ENCODE data around the gene CD8B.

CD8B gene

DNA sequence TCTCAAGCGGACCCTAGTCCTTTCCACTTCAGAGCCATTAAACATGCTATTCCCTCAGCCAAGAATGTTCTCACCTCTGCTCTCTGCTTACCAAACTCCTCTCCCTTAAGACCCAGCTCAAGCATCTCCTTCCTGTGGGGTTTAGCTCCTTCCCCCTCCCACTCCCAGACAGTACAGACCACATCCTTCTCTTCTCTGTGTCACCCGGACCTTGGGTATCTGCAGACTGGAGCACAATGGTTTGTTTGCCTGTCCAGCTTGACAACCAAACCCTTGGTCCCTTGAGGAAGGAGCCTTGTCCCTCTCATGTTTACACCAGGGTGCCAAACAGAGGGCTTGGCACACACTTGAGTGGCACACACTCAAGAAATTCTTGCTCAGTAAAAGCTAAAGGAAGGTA, 66.8 kb downstream of the CD8B start:
- DNase-seq (ENCODE audit: low read depth in 1 of 2, low spot score in 1 of 2): no peak
- in situ Hi-C loops (cut with HindIII; ENCODE audit: low pct_unique_long_range_greater_than_20kb, low sequenced_read_pairs): no loop called here
- TF ChIP-seq JUND (IDR thresholded peaks at IDR 0.05; ENCODE audit: low read depth): no peak

- DNase-seq (ENCODE audit: low read depth in 1 of 2, low spot score in 1 of 2): no peak
Observed at GRCh38 chr2:86793752-86794151, 67.9 kb downstream of the CD8B start.

DNA sequence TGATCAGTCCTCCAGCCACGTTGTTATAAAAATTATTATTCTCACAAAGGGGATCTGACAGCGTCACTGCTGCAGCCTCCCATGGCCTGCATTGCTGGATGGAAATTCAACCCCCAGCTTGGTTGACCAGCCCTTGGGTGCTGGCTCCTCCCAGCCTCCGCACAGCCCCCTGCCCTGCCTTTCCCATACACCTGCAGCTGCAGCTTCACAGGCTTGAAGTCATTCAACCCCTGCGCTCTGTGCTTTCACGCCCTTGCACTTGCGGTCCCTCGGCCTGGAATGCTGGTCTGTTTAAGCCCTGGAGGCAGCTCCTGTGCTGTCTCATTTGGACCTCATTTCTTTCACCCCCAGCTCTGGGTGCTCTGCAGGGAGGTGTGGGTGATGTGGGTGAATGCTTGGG, 70.1 kb downstream of the CD8B start:
- no peak for DNase-seq (ENCODE audit: low read depth in 1 of 2, low spot score in 1 of 2)
- in situ Hi-C loops (cut with HindIII; ENCODE audit: low pct_unique_long_range_greater_than_20kb, low sequenced_read_pairs): no loop called here

More at GRCh38 chr2:86793752-86794151, 67.9 kb downstream of the CD8B start:
- in situ Hi-C loops (cut with HindIII; ENCODE audit: low pct_unique_long_range_greater_than_20kb, low sequenced_read_pairs): no loop called here
- no peak for TF ChIP-seq JUND (IDR thresholded peaks at IDR 0.05; ENCODE audit: low read depth)

DNA sequence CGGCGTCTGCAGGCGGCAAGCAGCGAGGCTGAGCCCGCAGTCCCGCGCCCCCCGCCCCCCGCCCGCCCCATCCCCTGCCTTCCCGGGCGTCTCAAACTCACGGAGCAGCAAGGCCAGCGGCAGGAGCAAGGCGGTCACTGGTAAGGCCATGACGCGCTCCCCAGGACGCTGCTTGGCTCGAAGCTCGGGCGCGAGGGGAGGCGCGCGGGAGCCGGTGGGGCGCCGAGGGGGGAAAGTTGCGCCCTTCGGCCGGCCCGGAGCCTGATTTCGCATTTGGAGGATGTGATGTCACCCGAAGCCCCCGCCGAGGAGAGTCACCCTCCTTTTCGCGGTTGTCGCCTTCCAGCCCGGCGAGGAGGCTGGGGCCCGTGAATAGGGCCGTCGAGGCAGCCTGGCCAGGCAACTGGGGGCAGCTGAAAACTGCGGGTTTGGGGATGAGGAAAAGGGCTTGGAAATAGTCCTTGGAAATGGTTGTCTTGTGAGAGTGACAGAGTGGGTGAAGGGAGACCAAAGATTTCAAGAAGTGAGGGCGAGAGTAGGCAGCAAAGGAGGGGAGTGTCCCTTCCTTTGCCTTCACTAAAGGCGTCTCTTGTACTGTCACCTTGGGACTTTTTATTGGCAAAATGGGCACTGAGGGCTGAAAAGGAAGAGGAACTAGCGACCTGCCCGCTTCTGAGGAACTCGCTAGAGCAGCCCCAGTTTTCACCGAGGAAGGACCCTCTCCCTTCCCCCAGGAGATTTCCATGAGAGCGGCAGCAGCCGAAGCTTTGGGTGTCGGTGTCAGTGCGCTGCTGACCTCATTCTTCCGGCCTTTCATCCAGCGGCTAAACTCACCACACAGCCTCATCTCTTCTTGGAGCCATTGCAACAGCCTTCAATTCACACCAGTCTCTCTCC, 70.8 kb downstream of the CD8B start, which contains the start of gene CD8A:
Gene CD8A (minus strand): TSS at position 238 of the 897 bp plus-strand sequence. CDS start 88 bp downstream, at position 150.
- in situ Hi-C loops (cut with HindIII; ENCODE audit: low pct_unique_long_range_greater_than_20kb, low sequenced_read_pairs): no loop called here
- no peak for DNase-seq (ENCODE audit: low read depth in 1 of 2, low spot score in 1 of 2)
- TF ChIP-seq JUND (IDR thresholded peaks at IDR 0.05; ENCODE audit: low read depth): no peak

More for the DNA sequence above, 70.1 kb downstream of the CD8B start:
- no peak for TF ChIP-seq JUND (IDR thresholded peaks at IDR 0.05; ENCODE audit: low read depth)

DNA sequence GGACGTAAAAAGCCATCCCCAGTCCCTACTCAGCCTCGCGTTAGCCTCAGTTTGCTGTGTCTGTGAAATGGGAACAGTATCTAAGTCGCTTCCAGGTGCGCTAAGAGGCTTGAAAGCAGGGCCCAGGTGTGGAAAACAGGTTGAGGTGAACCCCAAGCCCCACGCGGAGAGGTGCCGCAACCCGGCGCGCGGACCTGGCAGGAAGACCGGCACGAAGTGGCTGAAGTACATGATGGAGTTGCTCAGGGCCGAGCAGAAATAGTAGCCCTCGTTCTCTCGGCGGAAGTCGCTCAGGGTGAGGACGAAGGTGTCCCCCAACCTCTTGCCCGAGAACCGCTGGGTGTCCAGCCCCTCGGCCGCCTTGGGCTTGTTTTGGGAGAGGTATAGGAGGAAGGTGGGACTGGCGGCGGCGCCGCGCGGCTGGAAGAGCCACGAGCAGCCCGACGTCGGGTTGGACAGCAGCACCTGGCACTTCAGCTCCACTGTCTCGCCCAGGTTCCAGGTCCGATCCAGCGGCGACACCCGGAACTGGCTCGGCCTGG, 71.5 kb downstream of the CD8B start:
- no peak for TF ChIP-seq JUND (IDR thresholded peaks at IDR 0.05; ENCODE audit: low read depth)
- DNase-seq (ENCODE audit: low read depth in 1 of 2, low spot score in 1 of 2): no peak
- in situ Hi-C loops (cut with HindIII; ENCODE audit: low pct_unique_long_range_greater_than_20kb, low sequenced_read_pairs): no loop called here

- in situ Hi-C loops (cut with HindIII; ENCODE audit: low pct_unique_long_range_greater_than_20kb, low sequenced_read_pairs): no loop called here
Observed at GRCh38 chr2:86789687-86790133, 72.0 kb downstream of the CD8B start.

DNA sequence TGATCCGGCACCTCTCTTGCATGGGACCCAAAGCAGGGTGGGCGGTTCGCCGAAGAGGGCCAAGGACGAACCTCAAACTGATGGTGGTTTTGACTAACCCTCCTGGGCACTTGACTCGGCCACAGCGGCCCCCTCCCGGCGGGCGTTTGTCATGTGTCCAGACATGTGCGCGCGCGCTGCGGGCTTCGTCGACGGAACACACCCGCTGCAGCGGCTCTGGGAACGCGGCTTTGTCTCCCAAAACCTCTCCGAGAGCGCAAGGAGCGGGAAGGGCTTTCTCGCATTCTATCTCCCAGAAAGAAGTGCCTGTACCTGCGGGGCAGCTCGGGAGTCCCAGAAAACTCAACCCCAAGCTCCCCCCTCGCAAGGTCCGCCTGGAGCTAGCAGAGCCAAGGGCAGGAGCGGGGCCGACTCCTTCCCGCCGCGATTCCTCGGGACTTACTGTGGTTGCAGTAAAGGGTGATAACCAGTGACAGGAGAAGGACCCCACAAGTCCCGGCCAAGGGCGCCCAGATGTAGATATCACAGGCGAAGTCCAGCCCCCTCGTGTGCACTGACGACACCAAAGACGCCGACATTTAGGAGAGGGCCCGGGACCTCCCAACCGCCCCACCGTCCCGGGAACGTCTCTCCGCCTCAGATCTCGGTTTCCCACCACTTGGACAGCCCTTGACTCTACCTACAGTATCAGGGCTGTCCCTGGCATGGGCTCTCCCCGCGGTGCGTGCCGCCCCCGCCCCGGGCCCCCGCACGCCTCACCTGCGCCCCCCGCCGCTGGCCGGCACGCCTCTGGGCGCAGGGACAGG, 72.6 kb downstream of the CD8B start:
- in situ Hi-C loops (cut with HindIII; ENCODE audit: low pct_unique_long_range_greater_than_20kb, low sequenced_read_pairs): no loop called here
- no peak for DNase-seq (ENCODE audit: low read depth in 1 of 2, low spot score in 1 of 2)
- TF ChIP-seq JUND (IDR thresholded peaks at IDR 0.05; ENCODE audit: low read depth): no peak

More at GRCh38 chr2:86789687-86790133, 72.0 kb downstream of the CD8B start:
- TF ChIP-seq JUND (IDR thresholded peaks at IDR 0.05; ENCODE audit: low read depth): no peak
- no peak for DNase-seq (ENCODE audit: low read depth in 1 of 2, low spot score in 1 of 2)

DNA sequence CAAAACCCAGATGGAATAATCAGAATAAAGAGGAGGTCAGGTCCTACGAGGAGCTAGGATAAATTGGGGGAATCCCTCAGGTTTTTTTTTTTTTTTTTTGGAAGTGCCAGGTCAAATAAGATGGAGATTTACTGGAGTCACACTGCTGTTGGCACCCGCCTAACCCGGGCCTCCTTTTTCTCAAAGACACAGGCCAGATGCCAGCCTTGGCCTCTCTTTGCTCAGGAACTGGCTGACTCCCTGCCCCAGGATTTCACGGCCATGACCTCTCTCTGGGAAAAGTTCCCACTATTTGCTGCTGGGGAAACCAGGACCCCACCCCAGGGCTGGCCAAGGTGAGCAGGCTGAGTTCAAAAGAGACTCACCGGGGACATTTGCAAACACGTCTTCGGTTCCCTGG, 73.5 kb downstream of the CD8B start:
- DNase-seq (ENCODE audit: low read depth in 1 of 2, low spot score in 1 of 2): no peak
- no peak for TF ChIP-seq JUND (IDR thresholded peaks at IDR 0.05; ENCODE audit: low read depth)
- in situ Hi-C loops (cut with HindIII; ENCODE audit: low pct_unique_long_range_greater_than_20kb, low sequenced_read_pairs): no loop called here

- TF ChIP-seq JUND (IDR thresholded peaks at IDR 0.05; ENCODE audit: low read depth): no peak
- in situ Hi-C loops (cut with HindIII; ENCODE audit: low pct_unique_long_range_greater_than_20kb, low sequenced_read_pairs): no loop called here
- no peak for DNase-seq (ENCODE audit: low read depth in 1 of 2, low spot score in 1 of 2)
Observed at GRCh38 chr2:86787736-86788135, 74.0 kb downstream of the CD8B start.

DNA sequence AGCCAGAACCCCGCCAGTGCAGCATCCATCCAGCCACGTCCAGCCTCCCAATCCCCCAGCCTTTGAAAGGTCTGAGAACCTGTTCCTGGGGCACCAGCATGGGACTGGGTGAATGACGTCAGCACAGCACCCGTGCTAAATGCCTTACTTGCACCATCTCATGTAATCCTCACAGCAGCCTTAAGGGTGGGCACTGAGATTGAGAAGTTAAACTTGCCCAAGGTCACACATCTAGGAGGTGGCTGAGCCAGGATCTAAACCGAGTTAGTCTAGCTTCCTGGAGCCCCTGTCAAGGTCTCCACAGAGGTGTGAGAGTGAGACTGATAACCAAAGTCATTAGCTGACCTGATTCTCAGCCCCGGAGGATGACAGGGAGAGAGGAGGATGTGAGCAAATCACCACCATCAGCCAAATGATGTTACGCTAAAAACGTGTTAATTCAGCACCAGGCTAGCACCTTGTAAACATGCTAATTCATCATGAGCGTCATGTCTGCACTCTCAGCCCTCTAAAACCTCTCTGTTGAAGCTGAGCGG, 75.6 kb downstream of the CD8B start:
- DNase-seq (ENCODE audit: low read depth in 1 of 2, low spot score in 1 of 2): no peak
- no peak for TF ChIP-seq JUND (IDR thresholded peaks at IDR 0.05; ENCODE audit: low read depth)
- in situ Hi-C loops (cut with HindIII; ENCODE audit: low pct_unique_long_range_greater_than_20kb, low sequenced_read_pairs): no loop called here

DNA sequence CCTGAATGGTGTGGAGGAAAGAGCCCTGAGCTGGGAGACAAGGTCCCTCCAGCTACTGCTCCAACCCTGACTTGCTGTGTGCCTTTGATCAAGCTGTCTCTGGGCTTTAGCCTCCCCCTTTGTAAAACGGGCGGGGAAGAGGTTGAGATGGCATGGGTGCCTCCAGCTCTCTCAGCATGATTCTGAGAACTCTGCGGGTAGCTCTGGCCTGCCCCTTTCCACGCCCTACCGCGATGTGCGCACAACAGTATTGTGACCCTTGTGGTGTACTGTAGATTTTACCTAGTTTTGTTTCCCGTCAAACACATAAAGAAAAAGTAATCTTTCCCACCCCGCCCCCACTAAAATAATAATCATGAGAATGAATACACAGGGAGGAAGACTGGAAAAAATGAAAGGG, 76.2 kb downstream of the CD8B start:
- no peak for DNase-seq (ENCODE audit: low read depth in 1 of 2, low spot score in 1 of 2)
- in situ Hi-C loops (cut with HindIII; ENCODE audit: low pct_unique_long_range_greater_than_20kb, low sequenced_read_pairs): no loop called here
- no peak for TF ChIP-seq JUND (IDR thresholded peaks at IDR 0.05; ENCODE audit: low read depth)

DNA sequence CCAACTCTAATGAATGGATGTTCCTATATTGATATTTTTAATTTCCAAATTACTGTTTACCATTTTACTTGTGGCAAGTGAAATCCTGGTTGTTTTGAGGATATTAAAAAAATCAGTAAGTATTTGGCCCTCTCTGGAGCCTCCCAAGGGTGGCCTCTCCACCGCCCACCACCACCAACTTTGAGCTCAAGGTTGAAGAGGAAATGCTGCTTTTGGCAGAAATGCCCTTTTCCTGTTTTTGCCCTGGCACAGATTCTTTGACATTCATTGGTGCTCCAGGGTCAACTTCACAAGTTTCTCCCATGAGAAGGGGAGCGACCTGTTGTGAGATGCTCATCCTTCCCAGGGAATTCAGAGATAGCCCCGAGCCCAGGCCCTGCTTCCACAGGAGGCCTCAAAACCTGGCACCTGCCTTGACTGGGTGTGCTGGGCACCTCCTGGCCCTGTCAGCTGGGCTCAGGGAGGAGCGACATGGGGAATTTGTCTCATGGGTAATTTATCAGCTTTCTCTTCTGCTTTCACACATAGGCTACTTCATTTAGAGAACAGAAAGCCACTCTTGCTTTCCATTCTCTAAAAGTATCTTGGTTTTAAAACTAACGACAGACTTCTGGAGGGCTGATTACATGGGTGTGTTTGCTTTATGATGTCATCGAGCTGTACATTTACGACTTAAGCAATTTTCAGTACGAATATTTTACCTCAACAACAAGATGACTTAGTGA, 77.9 kb downstream of the CD8B start:
- no peak for DNase-seq (ENCODE audit: low read depth in 1 of 2, low spot score in 1 of 2)
- in situ Hi-C loops (cut with HindIII; ENCODE audit: low pct_unique_long_range_greater_than_20kb, low sequenced_read_pairs): no loop called here
- no peak for TF ChIP-seq JUND (IDR thresholded peaks at IDR 0.05; ENCODE audit: low read depth)
